A549 (cell line): ENCODE data around the gene MAFF. TPM values are rescaled to one million over a fixed set of nuclear protein-coding genes. Genes with fewer than 3 reads are reported as not detected.

Experiments
- ATAC-seq, 2 experiments: fragments of 200-7000 bp in 1 of 2; fragments of >200 bp in 1 of 2; cut with Nextera tagmentation in 1 of 2; cut with Tn5 transposase in 1 of 2; 3 replicates each; pipeline versions ENCODE4 v1.8.0 to v1.9.1; 2018 to 2020; ENCODE audit warnings: mild to moderate bottlenecking in 1 of 2, moderate library complexity in 1 of 2
- CTCF ChIA-PET: fragments of 300-600 bp; sonication (Branson Sonifier 250); formaldehyde crosslinking; extraction: SDS; loops from one replicate; lab custom pipeline; 2021; ENCODE audit warnings: antibody characterized with exemption, inconsistent platforms; lab: Yijun Ruan, JAX
- POLR2A ChIA-PET: fragments of 350-600 bp; formaldehyde crosslinking; extraction: SDS; loops from one replicate; lab custom pipeline; 2021; ENCODE audit warnings: antibody characterized with exemption, inconsistent platforms; lab: Yijun Ruan, JAX
- DNase-seq, 2 experiments: peaks; one replicate each; pipeline versions ENCODE4 v3.0.0 to v3.0.0-alpha.2; 2011 to 2016; ENCODE audit warnings: low read depth in 1 of 2, low spot score in 1 of 2
- FAIRE-seq: peaks from 2 replicates; lab custom pipeline; 2011; peaks lifted over from hg19 to GRCh38; lab: Jason Lieb, UNC
- H3K27ac ChIP-seq, 2 experiments: fragments of >200 bp; sonication (Bioruptor Twin); formaldehyde crosslinking; 3 replicates each; pipeline ENCODE4 v1.5.1; 2016 to 2017
- H3K4me1 ChIP-seq: fragments of >200 bp; sonication (Bioruptor Twin); formaldehyde crosslinking; 3 replicates; pipeline ENCODE4 v1.6.1; 2016
- H3K4me2 ChIP-seq: fragments of >200 bp; sonication (Bioruptor Twin); formaldehyde crosslinking; 3 replicates; pipeline ENCODE4 v1.6.1; 2016
- H3K4me3 ChIP-seq: fragments of >200 bp; sonication (Bioruptor Twin); formaldehyde crosslinking; 3 replicates; pipeline ENCODE4 v1.5.1; 2016
- H3K9me3 ChIP-seq: fragments of >200 bp; sonication (Bioruptor Twin); formaldehyde crosslinking; 3 replicates; pipeline ENCODE4 v1.6.1; 2016
- CBX8 ChIP-seq: fragments of 200-600 bp; sonication (generic); IDR thresholded peaks from 2 replicates; pipeline ENCODE4 v1.6.1; 2016
- CEBPB ChIP-seq, 2 experiments: fragments of >200 bp in 1 of 2; sonication (Bioruptor Twin) in 1 of 2; formaldehyde crosslinking in 1 of 2; IDR thresholded peaks; 2 replicates each; pipeline ENCODE4 v1.6.1; 2012 to 2016
- CHD2 ChIP-seq: fragments of 150-350 bp; IDR thresholded peaks from 2 replicates; pipeline ENCODE4 v1.6.1; 2014; ENCODE audit warnings: low read length; ENCODE audit not compliant: partially characterized antibody
- CHD4 ChIP-seq: fragments of 200-600 bp; sonication (generic); IDR thresholded peaks from 2 replicates; pipeline ENCODE4 v1.6.1; 2016; ENCODE audit warnings: antibody characterized with exemption, mild to moderate bottlenecking, borderline replicate concordance
- EHF ChIP-seq: fragments of 250-450 bp; sonication (Bioruptor Pico); IDR thresholded peaks from 2 replicates; pipeline ENCODE4 v1.5.0; 2020; ENCODE audit warnings: mild to moderate bottlenecking
- FOXS1 ChIP-seq: fragments of 250-450 bp; sonication (Bioruptor Pico); IDR thresholded peaks from 2 replicates; pipeline ENCODE4 v1.5.0; 2020; ENCODE audit warnings: mild to moderate bottlenecking, moderate library complexity
- HDAC2 ChIP-seq: fragments of 200-600 bp; sonication (generic); IDR thresholded peaks from 2 replicates; pipeline ENCODE4 v1.6.1; 2016
- HEYL ChIP-seq: fragments of 250-450 bp; sonication (Bioruptor Pico); IDR thresholded peaks from 2 replicates; pipeline ENCODE4 v1.8.0; 2021; ENCODE audit warnings: mild to moderate bottlenecking, moderate library complexity
- JUNB ChIP-seq: fragments of >200 bp; sonication (Bioruptor Twin); formaldehyde crosslinking; IDR thresholded peaks from 2 replicates; pipeline ENCODE4 v1.6.1; 2016
- KDM1A ChIP-seq: fragments of 200-600 bp; sonication (generic); IDR thresholded peaks from 2 replicates; pipeline ENCODE4 v1.6.1; 2016; ENCODE audit warnings: low read depth, mild to moderate bottlenecking
- MAZ ChIP-seq: fragments of 150-350 bp; IDR thresholded peaks from 2 replicates; pipeline ENCODE4 v1.6.1; 2014; ENCODE audit warnings: antibody characterized with exemption, low read depth, low read length, borderline replicate concordance
- NR3C1 ChIP-seq: fragments of >200 bp; sonication (Bioruptor Twin); formaldehyde crosslinking; IDR thresholded peaks from 3 replicates; pipeline ENCODE4 v1.6.1; 2017
- RARB ChIP-seq: fragments of 250-450 bp; sonication (Bioruptor Pico); IDR thresholded peaks from 2 replicates; pipeline ENCODE4 v1.8.0; 2021; ENCODE audit warnings: mild to moderate bottlenecking, moderate library complexity
- SMC3 ChIP-seq: fragments of >200 bp; sonication (Bioruptor Twin); formaldehyde crosslinking; IDR thresholded peaks from 3 replicates; pipeline ENCODE4 v1.6.1; 2018; ENCODE audit warnings: inconsistent platforms
- SREBF2 ChIP-seq: fragments of 450-650 bp; IDR thresholded peaks from 2 replicates; pipeline ENCODE4 v1.6.1; 2014; ENCODE audit warnings: mild to moderate bottlenecking, moderate library complexity
- TP53 ChIP-seq: fragments of 250-450 bp; sonication (Bioruptor Pico); IDR thresholded peaks from 2 replicates; pipeline ENCODE4 v1.5.0; 2021; ENCODE audit warnings: mild to moderate bottlenecking, moderate library complexity
- WGBS: methylation state at CpG from one replicate; pipeline ENCODE4 v1.1.6; 2017; ENCODE audit errors: missing lambda C conversion rate; 5-methylcytosine and 5-hydroxymethylcytosine counted together
- polyA plus RNA-seq, 4 experiments: library from polyadenylated mRNA; depleted of rRNA in 3 of 4; stranded (reverse); fragments of >200 nt; fragmentation: RNase III in 1 of 4; extraction: RNeasy Plus Mini Kit Qiagen cat#74134 plus additional on column Dnase treatment in 1 of 4; gene quantifications; 2 replicates in 3 of 4; 3 replicates in 1 of 4; pipeline ENCODE4 v1.2.3, GENCODE V29; 2011 to 2017
- TF ChIP-seq, protein P1 (sequence below): fragments of >200 bp; sonication (Bioruptor Twin); formaldehyde crosslinking; IDR thresholded peaks from 2 replicates; pipeline ENCODE4 v1.6.1; 2016
- TF ChIP-seq, protein P2 (sequence below): fragments of 200-600 bp; sonication (generic); IDR thresholded peaks from 2 replicates; pipeline ENCODE4 v1.6.1; 2016; ENCODE audit warnings: antibody characterized with exemption, mild to moderate bottlenecking, moderate library complexity
- TF ChIP-seq, protein P3 (sequence below): fragments of 250-450 bp; sonication (Bioruptor Pico); IDR thresholded peaks from 2 replicates; pipeline ENCODE4 v1.5.0; 2021; ENCODE audit warnings: mild to moderate bottlenecking, moderate library complexity, borderline replicate concordance
- TF ChIP-seq, protein P4 (sequence below): IDR thresholded peaks from 2 replicates; pipeline ENCODE4 v1.6.1; 2012

The MAFF gene
- polyA plus RNA-seq, 2 of the 4 experiments (the other 2 are of a cell fraction), result 3.2 to 4.0 TPM

DNA sequence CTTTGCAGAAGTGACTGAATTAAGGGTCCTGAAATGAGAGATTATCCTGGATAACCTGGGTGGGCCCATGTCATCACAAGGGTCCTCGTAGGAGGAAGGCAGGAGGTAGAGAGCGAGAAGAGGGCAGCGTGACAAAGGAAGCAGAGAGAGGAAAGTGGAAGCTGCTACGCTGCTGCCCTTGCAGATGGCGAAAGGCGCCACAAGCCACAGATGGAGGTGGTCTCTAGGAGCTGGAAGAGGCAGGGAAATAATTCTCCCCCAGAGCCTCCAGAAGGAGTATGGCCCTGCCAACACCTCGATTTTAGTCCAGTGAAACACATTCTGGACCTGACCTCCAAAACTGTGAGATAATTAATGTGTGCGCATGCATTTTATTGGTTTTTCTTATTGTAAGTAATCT is 57.6 kb downstream of the MAFF start:
- H3K27ac ChIP-seq, result no peak overlapping the region
- POLR2A ChIA-PET, result no interaction called here

DNA sequence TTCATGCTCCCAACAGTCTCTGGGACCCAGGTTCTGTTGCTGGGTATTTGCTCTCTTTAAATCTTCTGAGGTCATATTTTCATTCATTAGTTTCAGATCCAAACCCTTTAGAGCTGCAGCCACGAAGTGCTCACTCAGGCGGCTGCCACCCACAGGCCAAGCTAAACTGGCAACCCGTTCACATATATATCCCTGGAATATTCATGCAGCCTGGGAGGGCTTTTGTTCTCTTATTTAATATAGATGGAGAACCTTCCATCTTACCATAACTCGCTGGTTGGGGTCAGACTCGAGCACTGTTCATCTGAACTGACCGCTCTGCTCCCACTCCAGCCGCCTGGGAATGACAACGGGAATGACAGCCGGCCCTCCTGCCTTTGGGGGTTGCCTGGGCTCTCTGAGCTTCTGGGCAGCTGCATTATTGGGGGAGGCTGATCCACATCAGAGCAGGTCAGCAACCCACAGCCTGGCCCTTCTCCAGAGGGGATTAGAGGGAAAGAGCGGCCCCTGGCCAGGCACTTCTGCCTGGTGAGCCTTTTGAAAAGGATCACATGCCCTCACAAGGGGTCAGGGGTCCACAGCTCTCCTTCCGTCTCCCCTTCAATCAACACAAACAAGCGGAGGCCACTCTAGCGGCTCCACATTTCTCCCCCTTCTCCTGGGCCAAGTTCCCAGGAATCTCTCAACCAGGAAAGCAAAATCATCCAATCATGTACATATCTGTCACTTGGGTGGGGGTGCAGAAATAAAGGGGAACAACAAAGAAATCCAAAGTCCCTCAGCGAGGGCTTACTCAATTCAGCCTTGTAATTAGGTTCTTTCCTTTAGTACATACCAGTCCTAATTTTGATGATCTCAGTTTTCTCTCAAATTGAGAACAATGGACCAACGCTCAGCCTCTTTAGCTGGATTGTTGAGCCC is 59.2 kb downstream of the MAFF start:
- ChIA-PET POLR2A (no interaction called here), CTCF (interaction anchor here (0.9 to 1.2 kb wide), 2 partner anchors 10 to 13 kb away, joined by 3 read pairs; no protein-coding TSS in a partner anchor)
- WGBS, result 87% methylated on average over 12 of the region's 15 CpGs
- FAIRE-seq, result no peak
- Histone ChIP-seq H3K4me1 (0 out of 3 replicates have a peak, but pooled peaks cover 6% of the 10 kb centered on the region), H3K27ac (no peak overlapping the region), H3K9me3 (no peaks in the 10 kb centered on the region), H3K4me2 (no peak overlapping the region), H3K4me3 (no peak overlapping the region)
- no peak for ATAC-seq
- no peak for DNase-seq
- TF ChIP-seq MAZ (no peak), EHF (CRISPR knock-in tag) (no peak), CHD2 (no peak), NR3C1 (no peak)
- TF ChIP-seq, protein P1, sequence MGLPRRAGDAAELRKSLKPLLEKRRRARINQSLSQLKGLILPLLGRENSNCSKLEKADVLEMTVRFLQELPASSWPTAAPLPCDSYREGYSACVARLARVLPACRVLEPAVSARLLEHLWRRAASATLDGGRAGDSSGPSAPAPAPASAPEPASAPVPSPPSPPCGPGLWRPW, result no peak

More for the DNA sequence above, 57.6 kb downstream of the MAFF start:
- no peak overlapping the region for H3K4me2 ChIP-seq
- H3K9me3 ChIP-seq, result no peaks in the 10 kb centered on the region
- H3K4me1 ChIP-seq, result 0 out of 3 replicates have a peak, but pooled peaks cover 6% of the 10 kb centered on the region
- CTCF ChIA-PET, result interaction anchor here (0.6 kb wide), 1 partner anchor 61 kb away, joined by 4 read pairs; no protein-coding TSS in a partner anchor
- FAIRE-seq (no peak), ATAC-seq (no peak), DNase-seq (no peak)
- no peak overlapping the region for H3K4me3 ChIP-seq
- 88% methylated on average over 7 of the region's 8 CpGs for WGBS
- no peak for TF ChIP-seq JUNB
- no peak for TF ChIP-seq RARB (CRISPR knock-in tag)
- TF ChIP-seq CEBPB (IDR thresholded peaks at IDR 0.05), result no peak
- TF ChIP-seq, protein P2, sequence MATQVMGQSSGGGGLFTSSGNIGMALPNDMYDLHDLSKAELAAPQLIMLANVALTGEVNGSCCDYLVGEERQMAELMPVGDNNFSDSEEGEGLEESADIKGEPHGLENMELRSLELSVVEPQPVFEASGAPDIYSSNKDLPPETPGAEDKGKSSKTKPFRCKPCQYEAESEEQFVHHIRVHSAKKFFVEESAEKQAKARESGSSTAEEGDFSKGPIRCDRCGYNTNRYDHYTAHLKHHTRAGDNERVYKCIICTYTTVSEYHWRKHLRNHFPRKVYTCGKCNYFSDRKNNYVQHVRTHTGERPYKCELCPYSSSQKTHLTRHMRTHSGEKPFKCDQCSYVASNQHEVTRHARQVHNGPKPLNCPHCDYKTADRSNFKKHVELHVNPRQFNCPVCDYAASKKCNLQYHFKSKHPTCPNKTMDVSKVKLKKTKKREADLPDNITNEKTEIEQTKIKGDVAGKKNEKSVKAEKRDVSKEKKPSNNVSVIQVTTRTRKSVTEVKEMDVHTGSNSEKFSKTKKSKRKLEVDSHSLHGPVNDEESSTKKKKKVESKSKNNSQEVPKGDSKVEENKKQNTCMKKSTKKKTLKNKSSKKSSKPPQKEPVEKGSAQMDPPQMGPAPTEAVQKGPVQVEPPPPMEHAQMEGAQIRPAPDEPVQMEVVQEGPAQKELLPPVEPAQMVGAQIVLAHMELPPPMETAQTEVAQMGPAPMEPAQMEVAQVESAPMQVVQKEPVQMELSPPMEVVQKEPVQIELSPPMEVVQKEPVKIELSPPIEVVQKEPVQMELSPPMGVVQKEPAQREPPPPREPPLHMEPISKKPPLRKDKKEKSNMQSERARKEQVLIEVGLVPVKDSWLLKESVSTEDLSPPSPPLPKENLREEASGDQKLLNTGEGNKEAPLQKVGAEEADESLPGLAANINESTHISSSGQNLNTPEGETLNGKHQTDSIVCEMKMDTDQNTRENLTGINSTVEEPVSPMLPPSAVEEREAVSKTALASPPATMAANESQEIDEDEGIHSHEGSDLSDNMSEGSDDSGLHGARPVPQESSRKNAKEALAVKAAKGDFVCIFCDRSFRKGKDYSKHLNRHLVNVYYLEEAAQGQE, result no peak
- TF ChIP-seq KDM1A, result no peak
- no peak for TF ChIP-seq FOXS1 (CRISPR knock-in tag)
- TF ChIP-seq HDAC2, result no peak
- TF ChIP-seq, protein P3, sequence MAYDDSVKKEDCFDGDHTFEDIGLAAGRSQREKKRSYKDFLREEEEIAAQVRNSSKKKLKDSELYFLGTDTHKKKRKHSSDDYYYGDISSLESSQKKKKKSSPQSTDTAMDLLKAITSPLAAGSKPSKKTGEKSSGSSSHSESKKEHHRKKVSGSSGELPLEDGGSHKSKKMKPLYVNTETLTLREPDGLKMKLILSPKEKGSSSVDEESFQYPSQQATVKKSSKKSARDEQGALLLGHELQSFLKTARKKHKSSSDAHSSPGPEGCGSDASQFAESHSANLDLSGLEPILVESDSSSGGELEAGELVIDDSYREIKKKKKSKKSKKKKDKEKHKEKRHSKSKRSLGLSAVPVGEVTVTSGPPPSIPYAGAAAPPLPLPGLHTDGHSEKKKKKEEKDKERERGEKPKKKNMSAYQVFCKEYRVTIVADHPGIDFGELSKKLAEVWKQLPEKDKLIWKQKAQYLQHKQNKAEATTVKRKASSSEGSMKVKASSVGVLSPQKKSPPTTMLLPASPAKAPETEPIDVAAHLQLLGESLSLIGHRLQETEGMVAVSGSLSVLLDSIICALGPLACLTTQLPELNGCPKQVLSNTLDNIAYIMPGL (CRISPR knock-in tag), result no peak
- TF ChIP-seq HEYL (CRISPR knock-in tag), result no peak
- TF ChIP-seq, protein P4, sequence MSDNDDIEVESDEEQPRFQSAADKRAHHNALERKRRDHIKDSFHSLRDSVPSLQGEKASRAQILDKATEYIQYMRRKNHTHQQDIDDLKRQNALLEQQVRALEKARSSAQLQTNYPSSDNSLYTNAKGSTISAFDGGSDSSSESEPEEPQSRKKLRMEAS, result no peak
- no peak for TF ChIP-seq CHD4
- no peak for TF ChIP-seq CBX8
- no peak for TF ChIP-seq SREBF2
- TF ChIP-seq TP53 (CRISPR knock-in tag), result no peak
- TF ChIP-seq SMC3, result no peak
